DND-41 (cell line): ENCODE data around the gene TMC3.

Source experiments
- ATAC-seq: fragments of 200-7000 bp; cut with Tn5 transposase; 3 replicates; pipeline ENCODE4 v1.9.1; 2021; ENCODE audit warnings: low read depth; ENCODE audit not compliant: insufficient read depth
- DNase-seq: peaks from one replicate; pipeline ENCODE4 v3.0.0-alpha.2; 2020
- H2AFZ ChIP-seq: 2 replicates; pipeline ENCODE4 v1.6.0; 2012; ENCODE audit warnings: low read depth, low read length
- H3K27ac ChIP-seq: 2 replicates; pipeline ENCODE4 v1.5.1; 2012; ENCODE audit warnings: low read length, inconsistent platforms
- H3K27me3 ChIP-seq: fragments of 200-600 bp; sonication (generic); 2 replicates; pipeline ENCODE4 v1.6.0; 2012; ENCODE audit warnings: low read length, mild to moderate bottlenecking, inconsistent platforms; ENCODE audit not compliant: insufficient read depth, poor library complexity
- H3K36me3 ChIP-seq: 2 replicates; pipeline ENCODE4 v1.5.1; 2012; ENCODE audit warnings: low read length, inconsistent platforms; ENCODE audit not compliant: insufficient read depth
- H3K4me1 ChIP-seq: 2 replicates; pipeline ENCODE4 v1.5.1; 2012; ENCODE audit warnings: mild to moderate bottlenecking, low read length; ENCODE audit not compliant: insufficient read depth
- H3K4me2 ChIP-seq: 2 replicates; pipeline ENCODE4 v1.6.0; 2012; ENCODE audit warnings: mild to moderate bottlenecking, moderate library complexity, low read length, inconsistent platforms; ENCODE audit not compliant: insufficient read depth
- H3K4me3 ChIP-seq, 2 experiments: fragments of 200-600 bp in 1 of 2; shearing (Covaris generic) in 1 of 2; 2 replicates each; pipeline ENCODE4 v1.5.1; 2012 to 2016; ENCODE audit warnings: inconsistent platforms in 2 of 2, low read length in 2 of 2, mild to moderate bottlenecking in 2 of 2, low read depth in 1 of 2, moderate library complexity in 1 of 2
- H3K79me2 ChIP-seq: 2 replicates; pipeline ENCODE4 v1.6.0; 2012; ENCODE audit warnings: low read length, inconsistent platforms; ENCODE audit not compliant: insufficient read depth
- H3K9ac ChIP-seq: 2 replicates; pipeline ENCODE4 v1.6.0; 2012; ENCODE audit warnings: low read depth, mild to moderate bottlenecking, inconsistent platforms, low read length, moderate library complexity
- H3K9me3 ChIP-seq: 2 replicates; pipeline ENCODE4 v1.5.1; 2012; ENCODE audit warnings: low read length, moderate library complexity, mild to moderate bottlenecking, inconsistent platforms; ENCODE audit not compliant: insufficient read depth, severe bottlenecking
- H4K20me1 ChIP-seq: 2 replicates; pipeline ENCODE4 v1.6.0; 2012; ENCODE audit warnings: low read length; ENCODE audit not compliant: insufficient read depth
- EZH2 ChIP-seq: IDR thresholded peaks from 3 replicates; pipeline ENCODE4 v1.6.1; 2012; ENCODE audit warnings: borderline replicate concordance, low read depth, mild to moderate bottlenecking, moderate library complexity, low read length, inconsistent platforms; ENCODE audit not compliant: severe bottlenecking
- TF ChIP-seq, protein P1 (sequence below): IDR thresholded peaks from 2 replicates; pipeline ENCODE4 v1.5.1; 2012; ENCODE audit warnings: borderline replicate concordance, low read length, moderate library complexity, mild to moderate bottlenecking; ENCODE audit not compliant: poor library complexity, severe bottlenecking; ENCODE audit errors: extremely low read depth

TMC3 gene

DNA sequence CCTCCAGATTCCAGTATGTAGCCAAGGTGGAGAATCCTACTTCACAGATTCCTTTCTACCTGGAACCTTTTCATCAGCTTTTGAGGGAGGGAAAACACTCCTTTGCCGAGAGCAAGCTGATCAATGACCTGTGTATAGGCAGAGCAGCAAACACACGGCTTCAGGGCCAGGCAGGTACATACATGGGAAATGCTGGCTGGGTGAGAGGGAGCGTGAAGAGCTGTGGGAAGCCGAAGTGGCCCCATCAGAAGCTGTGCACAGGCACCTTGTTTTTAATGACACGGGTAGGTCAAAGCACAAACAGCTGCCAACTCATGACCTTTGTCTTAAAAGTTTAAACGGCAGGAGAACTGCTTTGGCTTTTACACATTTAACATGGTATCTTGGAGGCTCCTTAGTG lies 75.4 kb downstream of the TMC3 start:
- peak overlapping the region; percentile 76 for H3K4me2 ChIP-seq
- peaks cover 99% of the 10 kb centered on the region for H3K4me1 ChIP-seq
- H3K79me2 ChIP-seq, result peaks cover 79% of the 10 kb centered on the region
- peak overlapping the region; percentile 78 for H3K9ac ChIP-seq
- H3K27me3 ChIP-seq, result no peaks in the 10 kb centered on the region
- ATAC-seq (no peak), DNase-seq (no peak)
- H4K20me1 ChIP-seq, result peaks cover 2% of the 10 kb centered on the region; the same call in 1 of the 2 replicates
- TF ChIP-seq, protein P1, sequence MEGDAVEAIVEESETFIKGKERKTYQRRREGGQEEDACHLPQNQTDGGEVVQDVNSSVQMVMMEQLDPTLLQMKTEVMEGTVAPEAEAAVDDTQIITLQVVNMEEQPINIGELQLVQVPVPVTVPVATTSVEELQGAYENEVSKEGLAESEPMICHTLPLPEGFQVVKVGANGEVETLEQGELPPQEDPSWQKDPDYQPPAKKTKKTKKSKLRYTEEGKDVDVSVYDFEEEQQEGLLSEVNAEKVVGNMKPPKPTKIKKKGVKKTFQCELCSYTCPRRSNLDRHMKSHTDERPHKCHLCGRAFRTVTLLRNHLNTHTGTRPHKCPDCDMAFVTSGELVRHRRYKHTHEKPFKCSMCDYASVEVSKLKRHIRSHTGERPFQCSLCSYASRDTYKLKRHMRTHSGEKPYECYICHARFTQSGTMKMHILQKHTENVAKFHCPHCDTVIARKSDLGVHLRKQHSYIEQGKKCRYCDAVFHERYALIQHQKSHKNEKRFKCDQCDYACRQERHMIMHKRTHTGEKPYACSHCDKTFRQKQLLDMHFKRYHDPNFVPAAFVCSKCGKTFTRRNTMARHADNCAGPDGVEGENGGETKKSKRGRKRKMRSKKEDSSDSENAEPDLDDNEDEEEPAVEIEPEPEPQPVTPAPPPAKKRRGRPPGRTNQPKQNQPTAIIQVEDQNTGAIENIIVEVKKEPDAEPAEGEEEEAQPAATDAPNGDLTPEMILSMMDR, result no peak
- no peak for TF ChIP-seq EZH2
- peak overlapping the region; percentile 99 for H3K27ac ChIP-seq
- no peak overlapping the region for H2AFZ ChIP-seq
- H3K36me3 ChIP-seq, result peaks cover 44% of the 10 kb centered on the region
- peak overlapping the region in 1 of 2 experiments; percentile 67; a peak in 2 of 4 replicates for H3K4me3 ChIP-seq
- H3K9me3 ChIP-seq, result no peaks in the 10 kb centered on the region

DNA sequence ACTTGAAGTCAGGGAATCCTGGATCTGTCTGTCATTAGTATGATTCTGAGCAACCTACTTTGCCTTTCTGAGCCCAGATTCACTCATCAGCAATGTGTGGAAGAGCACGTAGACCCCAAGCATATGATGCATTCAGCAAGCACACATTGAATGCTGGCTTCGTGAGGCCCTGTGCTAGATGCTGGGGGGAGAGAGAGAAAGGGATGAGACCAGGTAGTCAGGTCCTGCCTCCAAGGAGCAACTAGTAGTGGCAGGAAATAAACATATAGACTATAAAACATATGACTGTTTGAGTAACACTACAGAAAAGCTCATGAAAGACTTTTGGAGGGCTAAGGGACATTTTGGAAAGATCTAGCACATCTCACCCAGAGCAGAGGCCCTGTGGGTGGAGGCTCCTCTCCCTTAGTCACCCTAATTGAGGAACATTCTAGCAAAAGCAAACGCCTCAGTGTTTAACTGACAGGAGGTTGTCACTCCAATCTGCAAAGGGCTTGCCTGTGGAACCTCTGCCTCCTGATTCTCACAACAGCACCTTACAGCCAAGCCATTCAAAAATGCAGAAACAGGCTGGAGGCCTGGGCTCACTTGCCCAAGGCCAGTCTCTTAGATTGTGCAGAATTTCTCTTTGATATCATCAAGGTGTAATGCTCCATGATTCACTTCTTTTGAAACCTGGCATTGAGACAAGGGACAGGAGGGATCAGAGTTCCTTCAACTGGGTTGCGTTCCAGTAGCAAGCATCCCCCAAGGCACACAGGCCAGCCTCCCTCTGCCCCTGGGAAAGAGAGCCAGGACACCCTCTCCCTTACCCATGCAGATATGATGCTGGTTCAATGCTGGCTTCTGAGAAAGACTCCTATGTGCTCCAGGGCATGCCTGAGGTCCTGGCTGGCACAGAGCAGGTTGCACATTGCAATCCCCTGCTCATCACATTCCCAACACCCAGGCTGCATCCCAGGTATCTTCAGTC lies 76.1 kb downstream of the TMC3 start:
- peaks cover 2% of the 10 kb centered on the region; the same call in 1 of the 2 replicates for H4K20me1 ChIP-seq
- no peak overlapping the region for H2AFZ ChIP-seq
- no peak for DNase-seq
- H3K4me3 ChIP-seq, result peak overlapping the region; percentile 29 to 67; a peak in 3 of 4 replicates
- peak overlapping the region; percentile 78 for H3K9ac ChIP-seq
- H3K27me3 ChIP-seq, result no peaks in the 10 kb centered on the region
- H3K9me3 ChIP-seq, result no peaks in the 10 kb centered on the region
- H3K27ac ChIP-seq, result peak overlapping the region; percentile 99
- peak overlapping the region; percentile 76 for H3K4me2 ChIP-seq
- peaks cover 37% of the 10 kb centered on the region for H3K36me3 ChIP-seq
- H3K4me1 ChIP-seq, result peaks cover 99% of the 10 kb centered on the region
- peaks cover 79% of the 10 kb centered on the region for H3K79me2 ChIP-seq
- no peak for TF ChIP-seq EZH2
- TF ChIP-seq, protein P1, result no peak
- no peak for ATAC-seq

DNA sequence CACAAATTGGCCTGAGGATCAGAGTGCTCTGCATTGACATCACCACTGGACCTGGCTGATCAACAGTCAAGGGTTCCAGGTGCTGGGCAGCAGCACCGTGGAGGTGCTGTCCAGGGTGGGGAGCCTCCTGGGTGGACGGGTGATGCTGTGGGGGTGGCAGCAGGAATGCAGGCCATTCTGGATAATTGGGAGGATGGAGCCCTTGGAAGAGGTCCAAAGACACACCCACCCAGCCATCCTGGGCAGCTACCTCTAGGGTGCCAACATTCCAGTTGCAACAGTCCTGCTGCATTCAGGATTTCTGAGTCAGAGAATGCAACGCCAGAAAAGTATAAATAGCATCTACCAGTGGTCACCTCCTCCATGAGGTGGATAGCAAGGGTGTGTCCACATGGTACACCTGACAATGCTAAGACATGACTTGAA lies 76.9 kb downstream of the TMC3 start:
- Histone ChIP-seq H3K27ac (peak overlapping the region; percentile 99), H3K4me2 (peak overlapping the region; percentile 76), H2AFZ (0 out of 2 replicates have a peak overlapping the region, but pooled peaks have one; percentile 63), H3K79me2 (peaks cover 77% of the 10 kb centered on the region), H3K4me1 (peaks cover 99% of the 10 kb centered on the region), H3K9me3 (no peaks in the 10 kb centered on the region), H4K20me1 (no peaks in the 10 kb centered on the region), H3K4me3 (peak overlapping the region; percentile 29 to 67; a peak in 3 of 4 replicates), H3K27me3 (no peaks in the 10 kb centered on the region), H3K9ac (peak overlapping the region; percentile 78), H3K36me3 (peaks cover 30% of the 10 kb centered on the region)
- TF ChIP-seq, protein P1, result no peak
- ATAC-seq (no peak), DNase-seq (no peak)
